SK-N-SH treated with all-trans-retinoic acid at 6 μM for 48 hours (cell line): ENCODE measurements around the gene TMA7B.

Experiments used
- ATAC-seq: fragments of 200-7000 bp; cut with Tn5 transposase; 3 replicates; pipeline ENCODE4 v1.9.1; 2020; ENCODE audit warnings: mild to moderate bottlenecking, moderate library complexity
- ARNTL ChIP-seq: fragments of 450-650 bp; formaldehyde crosslinking; IDR thresholded peaks from 2 replicates; pipeline ENCODE4 v1.5.0; 2020; ENCODE audit warnings: low read depth, mild to moderate bottlenecking, moderate library complexity, borderline replicate concordance
- GLIS3 ChIP-seq: fragments of 250-450 bp; sonication (Bioruptor Pico); IDR thresholded peaks from 2 replicates; pipeline ENCODE4 v1.5.0; 2020; ENCODE audit warnings: mild to moderate bottlenecking, moderate library complexity
- ISL1 ChIP-seq: fragments of 250-450 bp; sonication (Bioruptor Pico); IDR thresholded peaks from 2 replicates; pipeline ENCODE4 v2.1.2; 2022; ENCODE audit warnings: mild to moderate bottlenecking, moderate library complexity
- OSR1 ChIP-seq: fragments of 250-450 bp; sonication (Bioruptor Pico); IDR thresholded peaks from 2 replicates; pipeline ENCODE4 v1.8.0; 2022; ENCODE audit warnings: moderate library complexity, mild to moderate bottlenecking, inconsistent platforms
- PPARA ChIP-seq: fragments of 250-450 bp; sonication (Bioruptor Pico); IDR thresholded peaks from 2 replicates; pipeline ENCODE4 v1.5.0; 2020; ENCODE audit warnings: mild to moderate bottlenecking, borderline replicate concordance
- RARB ChIP-seq: fragments of 250-450 bp; sonication (Bioruptor Pico); IDR thresholded peaks from 2 replicates; pipeline ENCODE4 v1.8.0; 2021; ENCODE audit warnings: mild to moderate bottlenecking, moderate library complexity
- TCF4 ChIP-seq: fragments of 250-450 bp; sonication (Bioruptor Pico); IDR thresholded peaks from 2 replicates; pipeline ENCODE4 v1.8.0; 2021; ENCODE audit warnings: mild to moderate bottlenecking, moderate library complexity, borderline replicate concordance
- ZC3H10 ChIP-seq: fragments of 250-450 bp; sonication (Bioruptor Pico); IDR thresholded peaks from 2 replicates; pipeline ENCODE4 v1.5.1; 2021; ENCODE audit warnings: mild to moderate bottlenecking, moderate library complexity
- ZFP3 ChIP-seq: fragments of 250-450 bp; sonication (Bioruptor Pico); IDR thresholded peaks from 2 replicates; pipeline ENCODE4 v1.5.0; 2020; ENCODE audit warnings: mild to moderate bottlenecking, moderate library complexity
- ZFP30 ChIP-seq: fragments of 450-650 bp; formaldehyde crosslinking; IDR thresholded peaks from 2 replicates; pipeline ENCODE4 v1.5.0; 2022; ENCODE audit warnings: mild to moderate bottlenecking, moderate library complexity
- ZNF8 ChIP-seq: fragments of 450-650 bp; formaldehyde crosslinking; IDR thresholded peaks from 2 replicates; pipeline ENCODE4 v1.5.0; 2020; ENCODE audit warnings: mild to moderate bottlenecking, moderate library complexity
- TF ChIP-seq, protein P1 (sequence below): fragments of 250-450 bp; sonication (Bioruptor Pico); IDR thresholded peaks from 2 replicates; pipeline ENCODE4 v1.5.0; 2020; ENCODE audit warnings: mild to moderate bottlenecking, moderate library complexity
- TF ChIP-seq, protein P2 (sequence below): fragments of 250-450 bp; sonication (Bioruptor Pico); IDR thresholded peaks from 2 replicates; pipeline ENCODE4 v1.8.0; 2021; ENCODE audit warnings: low read depth, mild to moderate bottlenecking, moderate library complexity, borderline replicate concordance
- TF ChIP-seq, protein P3 (sequence below): fragments of 250-450 bp; sonication (Bioruptor Pico); IDR thresholded peaks from 2 replicates; pipeline ENCODE4 v1.5.1; 2020; ENCODE audit warnings: low read depth, mild to moderate bottlenecking, moderate library complexity
- TF ChIP-seq, protein P4 (sequence below): fragments of 250-450 bp; sonication (Bioruptor Pico); IDR thresholded peaks from 2 replicates; pipeline ENCODE4 v1.5.1; 2021; ENCODE audit warnings: mild to moderate bottlenecking, moderate library complexity

The TMA7B gene

DNA sequence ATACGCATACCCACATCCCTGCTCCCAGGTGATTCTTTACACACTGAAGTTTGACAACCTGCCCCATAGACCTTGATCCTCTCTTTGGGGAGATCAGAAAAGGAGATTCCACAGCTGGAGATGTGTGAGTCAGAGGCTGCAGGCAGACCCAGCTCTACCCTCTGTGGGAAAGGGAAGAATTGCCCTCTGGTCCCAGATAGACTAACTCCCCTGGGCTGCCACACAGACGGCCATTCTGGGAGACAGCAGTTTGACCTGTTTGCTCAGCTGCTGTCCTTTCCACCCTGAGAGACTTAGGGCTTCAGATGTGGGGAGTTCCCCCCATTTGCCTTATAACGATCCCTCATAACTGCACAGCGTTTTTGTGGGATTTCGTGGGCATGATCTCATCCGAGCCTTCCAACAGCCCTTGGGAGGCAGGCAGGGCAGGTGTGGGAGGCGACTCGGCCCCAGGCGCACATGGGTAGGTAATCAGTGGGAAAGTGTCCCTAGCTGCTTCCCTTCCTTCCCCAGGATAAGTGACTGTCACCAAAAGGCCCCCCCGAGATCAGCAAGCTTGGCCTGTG is 48.6 kb downstream of the TMA7B start:
- ATAC-seq = no peak
- TF ChIP-seq OSR1 (CRISPR knock-in tag) (no peak), TCF4 (CRISPR knock-in tag) (no peak), PPARA (CRISPR knock-in tag) (no peak), GLIS3 (CRISPR knock-in tag) (no peak), ZFP3 (no peak), RARB (no peak), ZFP30 (CRISPR knock-in tag) (no peak)
- TF ChIP-seq, protein P1, sequence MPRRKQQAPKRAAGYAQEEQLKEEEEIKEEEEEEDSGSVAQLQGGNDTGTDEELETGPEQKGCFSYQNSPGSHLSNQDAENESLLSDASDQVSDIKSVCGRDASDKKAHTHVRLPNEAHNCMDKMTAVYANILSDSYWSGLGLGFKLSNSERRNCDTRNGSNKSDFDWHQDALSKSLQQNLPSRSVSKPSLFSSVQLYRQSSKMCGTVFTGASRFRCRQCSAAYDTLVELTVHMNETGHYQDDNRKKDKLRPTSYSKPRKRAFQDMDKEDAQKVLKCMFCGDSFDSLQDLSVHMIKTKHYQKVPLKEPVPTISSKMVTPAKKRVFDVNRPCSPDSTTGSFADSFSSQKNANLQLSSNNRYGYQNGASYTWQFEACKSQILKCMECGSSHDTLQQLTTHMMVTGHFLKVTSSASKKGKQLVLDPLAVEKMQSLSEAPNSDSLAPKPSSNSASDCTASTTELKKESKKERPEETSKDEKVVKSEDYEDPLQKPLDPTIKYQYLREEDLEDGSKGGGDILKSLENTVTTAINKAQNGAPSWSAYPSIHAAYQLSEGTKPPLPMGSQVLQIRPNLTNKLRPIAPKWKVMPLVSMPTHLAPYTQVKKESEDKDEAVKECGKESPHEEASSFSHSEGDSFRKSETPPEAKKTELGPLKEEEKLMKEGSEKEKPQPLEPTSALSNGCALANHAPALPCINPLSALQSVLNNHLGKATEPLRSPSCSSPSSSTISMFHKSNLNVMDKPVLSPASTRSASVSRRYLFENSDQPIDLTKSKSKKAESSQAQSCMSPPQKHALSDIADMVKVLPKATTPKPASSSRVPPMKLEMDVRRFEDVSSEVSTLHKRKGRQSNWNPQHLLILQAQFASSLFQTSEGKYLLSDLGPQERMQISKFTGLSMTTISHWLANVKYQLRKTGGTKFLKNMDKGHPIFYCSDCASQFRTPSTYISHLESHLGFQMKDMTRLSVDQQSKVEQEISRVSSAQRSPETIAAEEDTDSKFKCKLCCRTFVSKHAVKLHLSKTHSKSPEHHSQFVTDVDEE (CRISPR knock-in tag) = no peak
- TF ChIP-seq, protein P2, sequence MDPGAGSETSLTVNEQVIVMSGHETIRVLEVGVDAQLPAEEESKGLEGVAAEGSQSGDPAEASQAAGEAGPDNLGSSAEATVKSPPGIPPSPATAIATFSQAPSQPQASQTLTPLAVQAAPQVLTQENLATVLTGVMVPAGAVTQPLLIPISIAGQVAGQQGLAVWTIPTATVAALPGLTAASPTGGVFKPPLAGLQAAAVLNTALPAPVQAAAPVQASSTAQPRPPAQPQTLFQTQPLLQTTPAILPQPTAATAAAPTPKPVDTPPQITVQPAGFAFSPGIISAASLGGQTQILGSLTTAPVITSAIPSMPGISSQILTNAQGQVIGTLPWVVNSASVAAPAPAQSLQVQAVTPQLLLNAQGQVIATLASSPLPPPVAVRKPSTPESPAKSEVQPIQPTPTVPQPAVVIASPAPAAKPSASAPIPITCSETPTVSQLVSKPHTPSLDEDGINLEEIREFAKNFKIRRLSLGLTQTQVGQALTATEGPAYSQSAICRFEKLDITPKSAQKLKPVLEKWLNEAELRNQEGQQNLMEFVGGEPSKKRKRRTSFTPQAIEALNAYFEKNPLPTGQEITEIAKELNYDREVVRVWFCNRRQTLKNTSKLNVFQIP (CRISPR knock-in tag) = no peak
- TF ChIP-seq, protein P3, sequence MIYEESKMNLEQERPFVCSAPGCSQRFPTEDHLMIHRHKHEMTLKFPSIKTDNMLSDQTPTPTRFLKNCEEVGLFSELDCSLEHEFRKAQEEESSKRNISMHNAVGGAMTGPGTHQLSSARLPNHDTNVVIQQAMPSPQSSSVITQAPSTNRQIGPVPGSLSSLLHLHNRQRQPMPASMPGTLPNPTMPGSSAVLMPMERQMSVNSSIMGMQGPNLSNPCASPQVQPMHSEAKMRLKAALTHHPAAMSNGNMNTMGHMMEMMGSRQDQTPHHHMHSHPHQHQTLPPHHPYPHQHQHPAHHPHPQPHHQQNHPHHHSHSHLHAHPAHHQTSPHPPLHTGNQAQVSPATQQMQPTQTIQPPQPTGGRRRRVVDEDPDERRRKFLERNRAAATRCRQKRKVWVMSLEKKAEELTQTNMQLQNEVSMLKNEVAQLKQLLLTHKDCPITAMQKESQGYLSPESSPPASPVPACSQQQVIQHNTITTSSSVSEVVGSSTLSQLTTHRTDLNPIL (CRISPR knock-in tag) = no peak

DNA sequence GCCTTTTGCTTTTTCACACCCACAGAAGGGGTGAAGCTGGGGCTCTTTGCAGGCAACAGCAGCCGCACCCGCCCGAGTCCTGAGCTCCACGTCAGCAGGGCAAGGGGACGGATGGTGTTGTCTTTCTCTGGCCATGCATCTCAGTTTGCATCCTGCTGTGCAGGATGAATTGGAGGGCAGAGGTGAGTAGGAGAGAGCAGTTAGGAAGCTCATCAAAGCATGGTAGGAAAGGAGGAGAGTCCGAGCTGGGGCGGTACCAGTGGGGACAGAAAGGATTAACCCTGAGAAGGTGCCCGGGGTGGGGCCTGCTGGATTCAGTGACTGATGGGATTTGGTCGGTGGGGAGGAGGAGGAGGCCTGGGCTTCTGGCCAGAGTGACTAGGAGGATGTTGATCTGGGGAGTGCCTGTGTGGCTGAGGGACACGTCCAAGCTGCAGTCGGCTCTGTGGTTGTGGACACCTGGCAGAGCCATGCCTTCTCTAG is 49.1 kb downstream of the TMA7B start:
- TF ChIP-seq ISL1 (CRISPR knock-in tag) (no peak), ZNF8 (no peak), ARNTL (CRISPR knock-in tag) (no peak), ZFP3 (no peak), ZC3H10 (CRISPR knock-in tag) (no peak)
- TF ChIP-seq, protein P1 (CRISPR knock-in tag) = no peak
- TF ChIP-seq, protein P2 (CRISPR knock-in tag) = no peak
- TF ChIP-seq, protein P4, sequence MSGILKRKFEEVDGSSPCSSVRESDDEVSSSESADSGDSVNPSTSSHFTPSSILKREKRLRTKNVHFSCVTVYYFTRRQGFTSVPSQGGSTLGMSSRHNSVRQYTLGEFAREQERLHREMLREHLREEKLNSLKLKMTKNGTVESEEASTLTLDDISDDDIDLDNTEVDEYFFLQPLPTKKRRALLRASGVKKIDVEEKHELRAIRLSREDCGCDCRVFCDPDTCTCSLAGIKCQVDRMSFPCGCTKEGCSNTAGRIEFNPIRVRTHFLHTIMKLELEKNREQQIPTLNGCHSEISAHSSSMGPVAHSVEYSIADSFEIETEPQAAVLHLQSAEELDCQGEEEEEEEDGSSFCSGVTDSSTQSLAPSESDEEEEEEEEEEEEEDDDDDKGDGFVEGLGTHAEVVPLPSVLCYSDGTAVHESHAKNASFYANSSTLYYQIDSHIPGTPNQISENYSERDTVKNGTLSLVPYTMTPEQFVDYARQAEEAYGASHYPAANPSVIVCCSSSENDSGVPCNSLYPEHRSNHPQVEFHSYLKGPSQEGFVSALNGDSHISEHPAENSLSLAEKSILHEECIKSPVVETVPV (CRISPR knock-in tag) = no peak
- TF ChIP-seq, protein P3 (CRISPR knock-in tag) = no peak
- no peak for ATAC-seq
